ENCODE data around the gene C12orf76.

- no peak for TF ChIP-seq ZNF143 (CRISPR knock-in tag; IDR thresholded peaks at IDR 0.05)
- no peak for TF ChIP-seq POLR2A (IDR thresholded peaks at IDR 0.05; ENCODE audit: insufficient read depth in 1 of 2, low read depth in 2 of 2, low read length in 2 of 2)
- TF ChIP-seq POLR2AphosphoS5 (IDR thresholded peaks at IDR 0.05; ENCODE audit: low read depth, low read length) = no peak
- no peak for TF ChIP-seq MYNN (CRISPR knock-in tag; IDR thresholded peaks at IDR 0.05; ENCODE audit: low read depth)
- no peak for TF ChIP-seq ZNF335 (CRISPR knock-in tag; IDR thresholded peaks at IDR 0.05)
- TF ChIP-seq ATF2 (CRISPR knock-in tag; IDR thresholded peaks at IDR 0.05) = no peak
Measured at GRCh38 chr12:110059651-110060000, 11.3 kb upstream of the C12orf76 start.

Measured in HepG2 (cell line).